Subcutaneous adipose tissue (tissue), 4 donors: ENCODE measurements around the gene MAP1LC3B. TPM values are rescaled to one million over a fixed set of nuclear protein-coding genes. Genes with fewer than 3 reads are reported as not detected.

Experiments used
- total RNA-seq, 4 donors: library from RNA; depleted of rRNA; stranded (reverse); fragments of >200 nt; gene quantifications; one replicate each; pipeline ENCODE4 v1.1.0, GENCODE V29; 2016
- TF ChIP-seq, protein P1 (sequence below): fragments of 450-650 bp; IDR thresholded peaks from one replicate; pipeline ENCODE4 v1.5.1; 2016; ENCODE audit warnings: low read depth, mild to moderate bottlenecking, control low read depth, antibody characterized with exemption, moderate library complexity

MAP1LC3B gene
- total RNA-seq, 4 donors from 2014 or later: 81.7 to 172 (median 101) TPM

DNA sequence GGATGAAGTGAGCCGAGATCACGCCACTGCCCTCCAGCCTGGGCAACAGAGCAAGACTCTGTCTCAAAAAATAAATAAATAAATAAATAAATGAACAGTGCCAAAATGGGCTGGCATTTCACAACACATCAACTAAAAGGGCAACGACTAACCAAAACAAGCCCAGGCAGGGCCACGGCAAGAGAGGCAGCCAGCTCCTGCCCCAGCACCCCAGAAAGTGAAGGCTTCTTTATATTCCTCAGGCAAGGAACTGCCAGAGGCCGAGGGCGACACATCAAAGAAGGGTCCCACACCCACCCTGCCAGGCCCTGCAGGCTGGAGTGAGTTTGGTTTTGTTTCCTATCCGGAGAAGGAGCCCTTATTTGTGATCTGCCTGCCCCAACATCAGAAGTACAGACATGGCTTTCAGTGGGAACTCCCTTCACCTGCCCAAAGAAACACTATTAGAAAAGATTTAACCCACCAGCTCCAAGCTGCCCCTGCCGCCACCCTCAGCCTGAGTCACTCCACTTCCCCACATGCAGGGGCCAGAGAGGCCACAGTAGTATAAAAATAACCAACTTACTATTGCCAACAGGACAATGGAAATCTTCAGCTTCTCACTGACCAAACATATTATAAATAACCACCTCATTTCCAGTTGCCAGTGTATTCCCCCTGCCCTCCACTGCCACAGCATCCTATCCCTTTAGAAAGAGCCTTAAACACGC lies 16.6 kb upstream of the MAP1LC3B start:
- TF ChIP-seq, protein P1, sequence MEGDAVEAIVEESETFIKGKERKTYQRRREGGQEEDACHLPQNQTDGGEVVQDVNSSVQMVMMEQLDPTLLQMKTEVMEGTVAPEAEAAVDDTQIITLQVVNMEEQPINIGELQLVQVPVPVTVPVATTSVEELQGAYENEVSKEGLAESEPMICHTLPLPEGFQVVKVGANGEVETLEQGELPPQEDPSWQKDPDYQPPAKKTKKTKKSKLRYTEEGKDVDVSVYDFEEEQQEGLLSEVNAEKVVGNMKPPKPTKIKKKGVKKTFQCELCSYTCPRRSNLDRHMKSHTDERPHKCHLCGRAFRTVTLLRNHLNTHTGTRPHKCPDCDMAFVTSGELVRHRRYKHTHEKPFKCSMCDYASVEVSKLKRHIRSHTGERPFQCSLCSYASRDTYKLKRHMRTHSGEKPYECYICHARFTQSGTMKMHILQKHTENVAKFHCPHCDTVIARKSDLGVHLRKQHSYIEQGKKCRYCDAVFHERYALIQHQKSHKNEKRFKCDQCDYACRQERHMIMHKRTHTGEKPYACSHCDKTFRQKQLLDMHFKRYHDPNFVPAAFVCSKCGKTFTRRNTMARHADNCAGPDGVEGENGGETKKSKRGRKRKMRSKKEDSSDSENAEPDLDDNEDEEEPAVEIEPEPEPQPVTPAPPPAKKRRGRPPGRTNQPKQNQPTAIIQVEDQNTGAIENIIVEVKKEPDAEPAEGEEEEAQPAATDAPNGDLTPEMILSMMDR: no peak

DNA sequence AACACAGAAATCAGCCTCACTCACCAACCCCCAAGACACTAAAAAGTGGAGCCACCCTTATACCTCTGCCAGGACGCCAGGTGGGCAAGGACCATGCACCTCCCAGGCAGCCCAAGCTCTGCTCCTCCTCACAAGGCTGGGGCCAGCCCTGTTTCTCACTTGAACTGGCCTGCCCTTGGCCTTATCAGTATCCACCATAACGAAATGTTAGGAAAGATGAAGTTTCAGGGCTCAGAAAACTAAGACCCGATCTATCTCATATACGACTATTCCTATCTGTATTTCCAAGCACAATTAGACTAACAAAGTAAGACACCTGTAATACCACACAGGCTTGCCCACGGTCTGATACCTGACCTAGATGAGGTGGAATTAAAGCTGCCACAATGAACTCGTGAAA lies 15.5 kb upstream of the MAP1LC3B start:
- TF ChIP-seq, protein P1: no peak

- TF ChIP-seq, protein P1: no peak
Observed at GRCh38 chr16:87380403-87380802, 11.7 kb upstream of the MAP1LC3B start.

GRCh38 chr16:87380881-87381280 lies 11.3 kb upstream of the MAP1LC3B start:
- TF ChIP-seq, protein P1: no peak

GRCh38 chr16:87382023-87382785 lies 9.9 kb upstream of the MAP1LC3B start:
- TF ChIP-seq, protein P1: no peak

GRCh38 chr16:87383505-87384161 lies 8.5 kb upstream of the MAP1LC3B start, which contains the start of gene FBXO31:
TSS of gene FBXO31 (minus strand) at chr16:87383776. CDS start at chr16:87383744, 32 bp downstream.
- TF ChIP-seq, protein P1: no peak

DNA sequence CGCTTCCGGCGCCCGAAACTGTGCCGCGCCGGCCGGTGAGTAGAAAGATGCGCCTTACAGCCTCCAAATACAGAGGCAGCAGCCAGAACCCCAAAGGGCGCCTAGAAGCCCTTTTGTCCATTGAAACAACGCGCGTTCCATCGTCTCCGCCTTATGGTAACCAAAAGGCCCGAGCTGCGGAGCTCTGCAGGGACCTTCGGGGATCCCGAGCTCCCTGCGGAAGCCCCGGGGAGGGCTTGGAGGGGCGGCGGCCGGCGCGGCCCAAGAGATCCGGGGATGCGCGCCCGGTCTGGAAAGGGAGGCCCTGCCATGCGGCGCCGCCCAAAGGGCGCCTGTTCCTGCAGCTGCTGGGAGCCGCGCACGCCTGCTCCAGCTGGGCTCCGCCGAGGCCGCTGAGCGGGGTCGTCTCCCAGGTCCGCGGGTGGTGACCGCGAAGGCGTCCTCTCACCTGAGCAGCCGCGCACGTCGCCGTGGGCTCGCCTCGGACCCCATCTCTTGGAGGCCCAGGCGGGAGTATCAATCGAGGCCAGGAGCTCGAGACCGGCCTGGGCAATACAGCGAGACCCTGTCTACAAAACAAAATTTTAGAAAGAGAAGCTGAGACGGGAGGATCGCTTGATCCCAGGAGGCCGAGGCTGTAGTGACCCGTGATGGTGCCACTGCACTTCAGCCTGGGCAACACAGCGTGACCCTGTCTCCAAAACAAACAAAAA lies 7.8 kb upstream of the MAP1LC3B start:
- TF ChIP-seq, protein P1: no peak
